DMS153 treated with DMSO at 0.1 percent for 48 hours (cell line): ENCODE measurements around the gene TMEM132C.
A peak's percentile ranks its signal among the peaks of the same experiment; 100 is the strongest.
"Not testable (repeated sequence)": the region's sequence is repeated elsewhere in the genome, so short reads cannot be mapped to it uniquely, and the experiment has no call there.

Experiments
- DNase-seq: peaks from one replicate; lab custom pipeline; 2025; ENCODE audit not compliant: unreplicated experiment; lab: John Stamatoyannopoulos, UW

The TMEM132C gene

DNA sequence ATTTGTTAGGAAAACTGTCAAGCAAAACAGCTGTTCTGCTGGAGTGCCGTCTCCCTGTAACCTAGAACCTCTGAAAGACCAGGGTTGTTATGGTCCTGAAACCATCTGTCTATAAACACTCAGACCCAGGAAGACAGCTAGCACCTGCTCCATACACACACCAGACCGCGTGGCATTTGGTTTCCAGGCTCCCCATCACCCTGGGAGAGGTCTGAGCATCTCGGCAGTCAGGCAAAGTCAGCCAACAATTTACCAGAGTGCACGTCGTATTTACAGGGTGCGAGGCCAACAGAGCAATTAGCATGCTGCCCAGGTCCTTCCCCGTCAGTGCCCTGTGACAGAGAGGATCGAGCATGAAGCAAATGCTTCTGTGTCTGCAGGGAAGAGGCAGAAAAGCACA lies 284.3 kb downstream of the TMEM132C start:
- peak; percentile 26 for DNase-seq

DNA sequence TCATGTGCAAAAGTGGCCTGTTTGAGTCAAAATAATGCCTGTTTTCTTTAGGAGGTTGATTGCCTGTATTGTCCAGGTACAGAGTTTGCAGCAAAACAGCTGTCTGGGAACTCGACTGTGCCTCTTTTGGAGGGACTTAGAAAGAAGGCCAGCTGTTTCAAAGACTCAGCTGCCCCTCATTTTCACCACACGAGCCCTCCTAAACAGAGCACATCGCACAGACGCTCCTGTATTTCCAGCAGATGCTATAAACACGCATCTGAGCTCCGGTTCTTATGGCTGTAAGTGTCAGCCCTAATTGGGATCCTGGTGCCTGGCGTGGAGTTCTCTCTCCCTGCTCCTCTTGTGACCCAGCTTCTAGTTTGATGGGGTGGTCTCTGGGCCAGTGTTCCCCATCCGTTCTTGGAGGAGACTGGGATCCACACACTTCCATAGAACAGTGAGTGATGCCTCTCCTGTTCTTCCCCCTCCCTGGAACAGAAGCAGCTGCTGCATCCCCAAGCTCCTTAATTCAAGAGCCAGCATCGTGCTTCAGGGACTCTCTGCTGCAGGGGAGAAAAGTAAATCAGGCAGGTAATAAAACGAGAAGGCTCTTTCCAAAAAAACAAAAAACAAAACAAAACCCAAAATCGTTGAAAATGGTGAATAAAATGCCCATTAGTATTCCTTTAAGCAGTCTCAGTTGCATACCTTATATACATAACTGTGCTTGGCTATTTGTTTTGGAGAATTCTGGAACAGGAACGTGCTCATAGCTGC lies 287.8 kb downstream of the TMEM132C start:
- DNase-seq, result no peak

GRCh38 chr12:128557231-128557630 lies 290.3 kb downstream of the TMEM132C start:
- DNase-seq, result no peak

- DNase-seq, result no peak
These were observed 298.0 kb downstream of the TMEM132C start for GRCh38 chr12:128564956-128565355.

DNA sequence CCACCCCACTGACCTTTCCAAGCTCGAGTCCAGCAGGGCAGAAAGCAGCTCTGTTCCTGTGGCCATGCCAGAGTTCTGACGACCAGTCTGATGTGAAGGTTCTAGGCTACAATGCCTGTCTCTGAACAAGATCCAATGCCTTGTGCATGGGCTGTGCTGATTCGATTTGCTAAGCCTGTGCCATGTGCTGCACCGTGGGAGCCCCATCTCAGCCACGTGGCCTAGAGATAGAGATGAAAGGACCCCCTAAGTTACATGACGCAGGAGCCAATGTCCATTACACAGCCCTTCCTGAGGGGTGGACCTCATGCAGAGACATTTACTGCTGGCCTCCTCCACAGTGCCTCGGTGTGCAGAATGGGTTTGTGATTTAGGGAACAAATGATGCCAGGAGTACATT lies 300.8 kb downstream of the TMEM132C start:
- no peak for DNase-seq

GRCh38 chr12:128570191-128571065 lies 303.5 kb downstream of the TMEM132C start:
- DNase-seq, result no peak

DNA sequence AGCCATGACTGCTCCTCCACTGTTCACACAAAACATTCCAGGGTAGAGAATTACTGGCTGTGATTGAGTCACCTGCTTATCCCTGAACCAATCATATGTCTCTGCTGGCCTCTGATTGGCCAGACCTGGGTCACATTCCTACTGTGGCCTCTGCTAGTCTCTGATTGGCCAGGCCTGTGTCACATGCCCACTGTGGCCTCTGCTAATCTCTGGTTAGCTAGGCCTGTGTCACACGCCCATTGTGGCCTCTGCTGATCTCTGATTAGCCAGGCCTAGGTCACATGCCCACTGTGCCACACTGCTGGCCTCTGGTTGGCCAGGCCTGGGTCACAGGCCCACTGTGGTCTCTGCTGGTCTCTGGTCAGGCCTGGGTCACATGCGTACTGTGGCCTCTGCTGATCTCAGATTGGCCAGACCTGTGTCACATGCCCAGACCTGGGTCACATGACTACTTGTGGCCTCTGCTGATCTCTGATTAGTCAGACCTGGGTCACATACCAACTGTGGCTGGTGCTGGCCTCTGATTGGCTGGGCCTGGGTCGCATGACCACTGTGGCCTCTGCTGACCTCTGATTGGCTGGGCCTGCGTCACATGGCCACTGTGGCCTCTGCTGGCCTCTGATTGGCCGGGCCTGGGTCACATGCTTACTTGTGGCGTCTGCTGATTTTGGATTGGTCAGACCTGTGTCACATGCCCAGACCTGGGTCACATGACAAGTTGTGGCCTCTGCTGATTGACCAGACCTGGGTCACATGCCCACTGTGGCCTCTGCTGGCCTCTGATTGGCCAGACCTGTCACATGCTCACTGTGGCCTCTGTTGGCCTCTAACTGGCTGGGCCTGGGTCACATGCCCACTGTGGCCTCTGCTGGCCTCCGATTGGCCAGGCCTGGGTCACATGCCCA lies 305.2 kb downstream of the TMEM132C start:
- no peak for DNase-seq

- DNase-seq, result no peak
These were observed 306.9 kb downstream of the TMEM132C start for GRCh38 chr12:128573907-128574306.

- no peak for DNase-seq
These were observed 311.1 kb downstream of the TMEM132C start for GRCh38 chr12:128578045-128578444.

- DNase-seq, result no peak
These were observed 314.4 kb downstream of the TMEM132C start for GRCh38 chr12:128581321-128581761.

- DNase-seq, result no peak
These were observed 316.5 kb downstream of the TMEM132C start for GRCh38 chr12:128583453-128583852.

DNA sequence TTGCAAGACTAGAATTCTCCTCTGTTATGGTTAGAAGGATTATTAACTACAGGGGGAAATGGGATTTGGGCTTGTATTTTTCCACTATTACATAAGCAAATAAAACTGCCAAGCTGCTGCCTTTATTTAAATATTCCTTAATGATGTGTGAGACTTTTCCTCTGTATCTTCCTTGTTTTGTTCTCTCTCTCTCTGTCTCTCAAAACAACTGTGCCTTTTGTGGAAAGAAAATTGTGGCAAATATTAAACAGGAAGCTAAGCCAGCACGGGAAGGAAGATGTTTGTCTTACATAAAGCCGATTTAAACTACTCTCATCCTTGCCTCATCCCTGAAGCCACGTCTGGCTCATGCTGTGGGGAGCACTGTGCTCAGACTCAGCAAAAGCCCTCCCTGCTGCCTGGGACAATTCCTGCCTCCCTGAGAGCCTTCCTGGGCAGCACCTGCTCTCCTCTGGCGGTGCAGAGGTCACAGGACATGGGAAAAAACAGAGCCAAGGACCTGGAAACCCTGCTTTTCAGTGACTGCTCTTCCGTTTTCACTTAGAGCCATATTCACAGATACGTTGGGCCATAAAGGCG lies 319.6 kb downstream of the TMEM132C start:
- no peak for DNase-seq

GRCh38 chr12:128587918-128588317 lies 320.9 kb downstream of the TMEM132C start:
- no peak for DNase-seq

DNA sequence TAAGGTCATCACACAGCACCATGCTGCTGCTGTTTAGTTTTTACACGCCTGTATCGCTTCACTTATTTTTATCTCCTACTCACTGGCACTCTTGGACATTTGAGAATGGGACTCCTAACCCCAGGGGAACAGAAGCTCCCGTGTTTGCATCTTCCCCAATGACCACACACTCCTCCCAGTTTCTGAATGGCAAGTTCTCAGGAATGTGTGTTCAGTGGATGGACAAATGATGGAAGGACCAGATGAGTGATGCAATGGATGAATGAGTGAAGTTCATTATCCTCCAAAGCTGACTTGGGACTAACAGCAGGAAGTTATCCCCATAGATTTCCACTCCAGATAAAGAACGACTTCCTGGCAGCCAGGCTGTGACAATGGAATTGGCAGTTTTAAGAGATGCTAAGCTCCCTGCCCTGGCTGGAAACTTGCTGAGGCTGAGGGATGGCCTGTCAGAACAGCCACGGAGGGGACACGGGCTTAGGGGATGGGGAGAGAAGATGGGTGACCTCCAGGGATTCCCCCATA lies 325.3 kb downstream of the TMEM132C start:
- DNase-seq, result no peak

DNA sequence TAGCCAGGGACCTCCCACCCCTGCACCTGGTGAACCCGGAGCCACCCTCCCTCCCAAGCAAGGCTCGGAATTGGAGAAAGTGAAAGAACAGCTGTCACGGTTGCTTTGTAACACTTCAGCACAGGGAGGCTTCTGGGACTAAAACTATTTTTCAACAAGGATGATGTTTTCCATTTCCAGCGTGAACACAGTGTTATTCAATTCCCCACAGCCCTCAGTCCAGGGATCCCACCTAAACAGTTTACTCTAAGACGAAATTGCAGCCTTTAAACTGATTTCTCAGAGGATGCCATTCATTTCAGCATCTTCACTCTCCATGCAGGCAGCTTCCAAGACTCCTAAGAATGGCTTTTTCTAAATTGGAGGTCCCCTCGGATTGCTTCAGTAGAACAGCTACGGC lies 327.6 kb downstream of the TMEM132C start:
- no peak for DNase-seq

DNA sequence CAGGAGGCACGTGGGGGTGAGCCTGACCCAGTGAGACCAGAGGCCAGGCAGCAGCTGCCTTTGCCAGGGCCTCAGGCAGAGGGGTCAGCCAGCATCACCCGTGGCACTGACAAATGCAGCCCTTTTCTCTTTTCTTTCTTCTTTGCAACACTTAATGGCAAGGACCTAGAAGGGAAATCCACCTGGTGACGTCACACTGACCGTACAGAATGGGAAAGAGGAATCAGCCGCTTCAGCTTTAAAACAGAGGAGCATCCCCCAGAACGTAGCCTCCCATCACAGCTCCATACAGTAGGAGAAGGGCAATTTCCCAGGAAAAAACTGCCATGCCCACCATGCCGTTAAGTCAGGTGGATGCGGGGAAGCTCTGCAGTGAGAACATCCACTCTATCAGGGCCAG lies 328.6 kb downstream of the TMEM132C start:
- no peak for DNase-seq

- DNase-seq, result no peak
These were observed 333.9 kb downstream of the TMEM132C start for GRCh38 chr12:128600886-128601285.

DNA sequence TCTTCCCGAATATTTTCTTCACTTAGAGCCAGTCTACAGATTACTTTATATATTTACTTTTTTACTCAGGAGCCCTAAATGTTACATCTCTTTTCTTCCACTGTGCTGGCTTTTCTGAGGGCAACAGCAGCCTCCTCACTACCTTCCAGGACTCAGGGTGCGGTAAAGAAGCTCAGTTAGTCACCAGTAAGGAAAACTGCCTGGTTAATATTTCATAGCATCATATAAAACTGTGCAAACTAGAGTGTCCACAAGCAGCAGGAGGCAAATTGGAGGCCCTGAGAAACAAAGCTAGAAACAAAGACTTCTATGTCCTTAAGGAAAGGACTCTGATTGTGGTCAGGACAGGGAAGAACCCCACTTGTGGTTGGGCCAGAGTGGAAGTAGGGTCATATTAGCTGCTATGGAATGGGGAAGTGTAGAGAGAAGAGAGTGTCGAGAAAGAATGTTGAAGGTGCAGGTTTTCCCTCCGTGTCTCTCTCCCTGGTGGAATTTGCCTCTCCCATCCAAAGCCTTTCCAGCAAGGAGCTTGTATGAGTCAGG lies 336.7 kb downstream of the TMEM132C start:
- no peak for DNase-seq

GRCh38 chr12:128604219-128604618 lies 337.2 kb downstream of the TMEM132C start:
- not testable (repeated sequence) for DNase-seq

DNA sequence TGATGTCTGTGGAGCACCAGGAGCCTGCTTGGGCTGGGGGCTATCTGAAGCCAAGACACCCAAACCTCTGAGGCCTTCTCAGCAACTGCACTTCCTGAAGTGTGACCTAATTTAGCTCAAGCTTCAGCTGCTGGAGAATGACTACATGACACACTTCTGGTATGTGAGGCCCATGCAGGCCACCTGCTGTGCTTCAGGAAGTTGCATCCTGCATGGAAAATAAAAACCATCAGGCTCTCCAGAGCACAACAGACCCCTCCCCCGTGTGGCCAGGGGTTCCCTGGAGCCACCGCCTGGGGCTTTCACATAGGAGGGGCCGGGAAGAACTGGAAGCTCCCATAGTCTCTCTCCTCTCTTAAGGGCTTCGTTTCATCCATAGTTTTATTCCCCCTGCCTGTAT lies 339.1 kb downstream of the TMEM132C start:
- no peak for DNase-seq
